Measurements from ENCODE around the gene ARID3C.

ARID3C gene

GRCh38 chr9:34611811-34612787 is 16.8 kb downstream of the ARID3C start, which contains the start of gene RPP25L:
TSS of gene RPP25L (minus strand) at chr9:34612097. CDS start at chr9:34611296, 801 bp downstream.
- peak; percentile 38 for DNase-seq (ENCODE audit: extremely low read depth, low read depth)

GRCh38 chr9:34611251-34611810 is 17.5 kb downstream of the ARID3C start:
- TF ChIP-seq CTCF (IDR thresholded peaks at IDR 0.05; ENCODE audit: low read depth, low read length) = no peak
- no peak for DNase-seq (ENCODE audit: extremely low read depth, low read depth)

More at GRCh38 chr9:34611811-34612787, 16.8 kb downstream of the ARID3C start, which contains the start of gene RPP25L:
- TF ChIP-seq CTCF (IDR thresholded peaks at IDR 0.05; ENCODE audit: low read depth, low read length) = no peak; the same call in 1 of the 2 replicates

- TF ChIP-seq CTCF (IDR thresholded peaks at IDR 0.05; ENCODE audit: low read depth, low read length) = no peak
- DNase-seq (ENCODE audit: extremely low read depth, low read depth) = no peak
These were observed 18.2 kb downstream of the ARID3C start for GRCh38 chr9:34610434-34611206.

- no peak for TF ChIP-seq CTCF (IDR thresholded peaks at IDR 0.05; ENCODE audit: low read depth, low read length)
- DNase-seq (ENCODE audit: extremely low read depth, low read depth) = no peak
These were observed 21.5 kb downstream of the ARID3C start for GRCh38 chr9:34607331-34607730.

- no peak for DNase-seq (ENCODE audit: extremely low read depth, low read depth)
- TF ChIP-seq CTCF (IDR thresholded peaks at IDR 0.05; ENCODE audit: low read depth, low read length) = no peak
These were observed 22.0 kb downstream of the ARID3C start for GRCh38 chr9:34606905-34607304.

GRCh38 chr9:34606190-34606589 is 22.7 kb downstream of the ARID3C start:
- TF ChIP-seq CTCF (IDR thresholded peaks at IDR 0.05; ENCODE audit: low read depth, low read length) = no peak

More at GRCh38 chr9:34606190-34606589, 22.7 kb downstream of the ARID3C start:
- DNase-seq (ENCODE audit: extremely low read depth, low read depth) = no peak

Measured in AG09319 (cell line).